ENCODE results near the gene GNB1. TPM values are rescaled to one million over a fixed set of nuclear protein-coding genes. Genes with fewer than 3 reads are reported as not detected.

Gene GNB1
- total and polyA plus RNA-seq, 10 of the 15 experiments (the other 5 are each of a cell fraction or from before 2014, with no cell fraction given), result 23.0 to 392 (median 93.9) TPM

- ChIA-PET CTCF (no interaction called here), SMC1A (ENCODE audit: uncharacterized antibody, unreplicated experiment) (interaction anchor here (0.5 kb wide), 1 partner anchor 19 kb away, joined by 3 read pairs; no protein-coding TSS in a partner anchor), POLR2A (interaction anchor here (0.5 kb wide), 1 partner anchor 91 kb away, joined by 5 read pairs; no protein-coding TSS in a partner anchor), RAD21 (ENCODE audit: unreplicated experiment) (no interaction called here)
- H4K20me1 ChIP-seq (ENCODE audit: control insufficient read depth, insufficient read depth), result no peaks in the 10 kb centered on the region
- H3K27ac ChIP-seq (ENCODE audit: control insufficient read depth, insufficient read depth), result no peak overlapping the region
- in situ Hi-C loops (cut with MboI), result no loop called here
- H3K4me3 ChIP-seq, result no peak overlapping the region
- no peak for DNase-seq (ENCODE audit: low read depth, low spot score)
- no peaks in the 10 kb centered on the region for H3K79me2 ChIP-seq (ENCODE audit: control insufficient read depth, insufficient read depth, low read length)
- H3K27me3 ChIP-seq (replicated peaks in 1 of 2; ENCODE audit: control insufficient read depth in 2 of 2, insufficient read depth in 2 of 2, low read length in 1 of 2), result peaks cover 0 to 2% of the 10 kb centered on the region in 2 experiments; a peak in 1 of 4 replicates
- BruUV-seq (replicated peaks), result no TSS peak
- 67% methylated on average over 23 of the region's 23 CpGs for WGBS (ENCODE audit: insufficient coverage, insufficient replicate concordance, low lambda C conversion rate, missing lambda C conversion rate)
- peaks cover 7% of the 10 kb centered on the region for H3K4me1 ChIP-seq (ENCODE audit: control insufficient read depth, insufficient read depth, low read length)
- no peak for FAIRE-seq
- H3K9me3 ChIP-seq (replicated peaks; ENCODE audit: control insufficient read depth, insufficient read depth, low read length), result no peaks in the 10 kb centered on the region
- H3K9ac ChIP-seq (ENCODE audit: control insufficient read depth, insufficient read depth, low read length), result no peak overlapping the region
- H2AFZ ChIP-seq (ENCODE audit: control insufficient read depth, low read depth, low read length), result no peak overlapping the region
- TF ChIP-seq CEBPB (IDR thresholded peaks at IDR 0.05; ENCODE audit: borderline replicate concordance in 1 of 2, low read depth in 2 of 2, low read length in 2 of 2), result no peak
- TF ChIP-seq BMI1 (IDR thresholded peaks at IDR 0.05; ENCODE audit: borderline replicate concordance), result no peak
- TF ChIP-seq NR2C2 (IDR thresholded peaks at IDR 0.05; ENCODE audit: borderline replicate concordance, control insufficient read depth, insufficient read length, low read depth), result no peak
- no peaks in the 10 kb centered on the region for H3K36me3 ChIP-seq (ENCODE audit: control insufficient read depth in 2 of 2, insufficient read depth in 2 of 2, low read length in 1 of 2)
- H3K4me2 ChIP-seq (ENCODE audit: control insufficient read depth, insufficient read depth), result no peak overlapping the region
- ATAC-seq, result no peak
- intact Hi-C loops (cut with micrococcal nuclease; ENCODE audit: unreplicated experiment), result no loop called here
Observed at GRCh38 chr1:1915911-1916840, 25.3 kb upstream of the GNB1 start.

GRCh38 chr1:1914971-1915692 lies 24.2 kb upstream of the GNB1 start, which contains the start of gene CALML6:
CALML6 (plus strand) TSS chr1:1915260; CDS start chr1:1915281, 21 bp downstream.
- intact Hi-C loops (cut with micrococcal nuclease; ENCODE audit: unreplicated experiment) (no loop called here), in situ Hi-C loops (cut with MboI) (no loop called here)
- SMC1A ChIA-PET (ENCODE audit: uncharacterized antibody, unreplicated experiment), result no interaction called here
- ATAC-seq (no peak), FAIRE-seq (no peak), DNase-seq (ENCODE audit: low read depth, low spot score) (no peak)
- Histone ChIP-seq H2AFZ (ENCODE audit: control insufficient read depth, low read depth, low read length) (no peak within 1 kb of the TSS), H3K36me3 (ENCODE audit: control insufficient read depth in 2 of 2, insufficient read depth in 2 of 2, low read length in 1 of 2) (no peaks in the 10 kb centered on the region), H3K27ac (ENCODE audit: control insufficient read depth, insufficient read depth) (no peak within 1 kb of the TSS), H3K4me3 (no peak within 1 kb of the TSS), H3K9me3 (replicated peaks; ENCODE audit: control insufficient read depth, insufficient read depth, low read length) (no peaks in the 10 kb centered on the region), H3K9ac (ENCODE audit: control insufficient read depth, insufficient read depth, low read length) (no peak within 1 kb of the TSS), H3K4me1 (ENCODE audit: control insufficient read depth, insufficient read depth, low read length) (peaks cover 11% of the 10 kb centered on the region), H3K27me3 (replicated peaks in 1 of 2; ENCODE audit: control insufficient read depth in 2 of 2, insufficient read depth in 2 of 2, low read length in 1 of 2) (peaks cover 0 to 2% of the 10 kb centered on the region in 2 experiments; a peak in 1 of 4 replicates), H3K79me2 (ENCODE audit: control insufficient read depth, insufficient read depth, low read length) (no peaks in the 10 kb centered on the region), H3K4me2 (ENCODE audit: control insufficient read depth, insufficient read depth) (no peak within 1 kb of the TSS), H4K20me1 (ENCODE audit: control insufficient read depth, insufficient read depth) (no peaks in the 10 kb centered on the region)
- RAD21 ChIA-PET (ENCODE audit: unreplicated experiment), result no interaction called here
- POLR2A ChIA-PET, result no interaction called here
- WGBS (ENCODE audit: insufficient coverage, insufficient replicate concordance, low lambda C conversion rate, missing lambda C conversion rate), result 52% methylated on average over 15 of the region's 15 CpGs
- CTCF ChIA-PET, result no interaction called here
- no TSS peak for BruUV-seq (replicated peaks)
- TF ChIP-seq USF1 (IDR thresholded peaks at IDR 0.05; ENCODE audit: borderline replicate concordance, extremely low read length, insufficient read depth, low read depth, low read length), result no peak
- TF ChIP-seq DPF2 (IDR thresholded peaks at IDR 0.05), result no peak
- TF ChIP-seq CHD2 (IDR thresholded peaks at IDR 0.05; ENCODE audit: borderline replicate concordance, low read depth, low read length), result no peak
- no peak for TF ChIP-seq KDM1A (IDR thresholded peaks at IDR 0.05; ENCODE audit: borderline replicate concordance)
- no peak for TF ChIP-seq RELA (IDR thresholded peaks at IDR 0.05; ENCODE audit: borderline replicate concordance, partially characterized antibody)
- TF ChIP-seq ZNF217 (IDR thresholded peaks at IDR 0.05), result no peak
- TF ChIP-seq PBX3 (IDR thresholded peaks at IDR 0.05; ENCODE audit: insufficient replicate concordance, low read depth, low read length), result no peak

Data from GM12878 (cell line).